Activated effector memory CD4-positive, alpha-beta T cell treated with Interleukin-2 at 50 U/mL for 16 hours (primary cell): Measurements from ENCODE around the gene THSD7B.
"Not testable (repeated sequence)": the region's sequence is repeated elsewhere in the genome, so short reads cannot be mapped to it uniquely, and the experiment has no call there.

Experiments
- DNase-seq: peaks from one replicate; pipeline ENCODE4 v3.0.0-alpha.2; 2020

THSD7B gene

DNA sequence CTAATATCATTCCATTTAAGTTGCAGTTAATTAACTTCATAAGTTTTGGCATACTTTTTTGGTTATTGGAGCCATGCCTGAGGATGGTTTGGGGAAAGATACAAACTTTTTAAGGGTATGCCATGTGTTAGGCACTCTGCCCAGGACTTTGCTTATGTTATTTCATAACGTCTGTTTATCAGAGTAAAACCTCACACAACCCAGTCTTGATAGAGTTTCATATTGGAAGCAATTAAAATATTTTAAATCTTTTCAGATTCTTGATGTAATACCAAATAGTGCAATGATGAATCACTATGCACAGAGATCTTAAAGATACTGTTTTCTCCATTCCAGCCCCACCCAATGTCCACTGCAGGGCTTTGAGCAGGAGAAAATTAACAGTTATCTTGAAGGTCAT is 669.8 kb downstream of the THSD7B start:
- DNase-seq = no peak

DNA sequence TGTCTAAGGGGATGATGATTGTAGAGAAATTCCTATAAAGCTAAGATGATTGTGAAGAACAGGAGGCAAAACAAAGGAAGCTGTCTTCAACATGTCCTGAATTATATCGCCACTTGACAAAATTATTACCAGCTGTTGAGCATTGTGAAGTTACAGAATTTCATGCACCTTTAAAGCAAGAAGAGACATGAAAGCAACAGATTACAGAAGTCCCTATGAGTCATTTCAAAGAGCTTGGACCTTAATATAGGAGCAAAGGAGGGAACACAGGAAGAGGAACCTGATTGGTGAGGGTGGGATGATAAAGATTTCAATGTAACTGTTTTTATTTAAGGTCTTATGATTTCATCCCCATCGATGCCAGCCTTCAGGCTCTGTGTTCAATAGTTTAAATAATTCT is 672.0 kb downstream of the THSD7B start:
- DNase-seq = no peak

DNA sequence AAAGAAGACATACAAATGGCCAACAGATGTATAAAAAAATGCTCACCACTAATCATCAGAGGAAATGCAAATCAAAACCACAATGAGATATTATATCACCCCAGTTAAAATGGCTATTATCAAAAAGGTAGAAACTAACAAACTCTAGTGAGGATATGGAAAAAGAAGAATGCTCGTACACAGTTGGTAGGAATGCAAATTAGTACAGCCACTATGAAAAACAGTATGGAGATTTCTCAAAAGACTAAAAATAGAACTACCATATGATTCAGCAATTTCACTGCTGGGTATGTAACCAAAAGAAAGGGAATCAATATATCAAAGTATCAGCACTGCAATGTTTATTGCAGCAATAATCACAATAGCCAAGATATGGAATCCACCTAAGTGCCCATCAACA is 679.6 kb downstream of the THSD7B start:
- no peak for DNase-seq

DNA sequence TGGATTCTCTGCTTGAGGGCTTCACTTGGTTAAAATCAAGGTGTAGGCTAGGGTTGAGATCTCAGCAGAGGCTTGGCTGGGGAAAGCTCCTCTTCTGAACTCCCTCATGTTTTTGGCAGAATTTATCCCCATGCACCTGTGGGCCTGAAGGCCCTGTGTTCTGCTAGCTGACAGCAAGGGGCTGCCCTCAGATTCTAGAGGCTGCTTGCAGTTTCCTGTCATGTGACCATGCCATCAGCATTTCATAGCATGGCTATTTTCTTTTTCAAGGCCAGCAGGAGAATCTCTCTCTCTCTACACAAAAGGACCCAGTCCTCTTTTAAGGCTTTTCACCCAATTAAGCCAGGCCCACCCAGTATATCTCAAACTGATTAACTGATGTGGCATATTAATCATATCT is 684.1 kb downstream of the THSD7B start:
- DNase-seq = no peak

DNA sequence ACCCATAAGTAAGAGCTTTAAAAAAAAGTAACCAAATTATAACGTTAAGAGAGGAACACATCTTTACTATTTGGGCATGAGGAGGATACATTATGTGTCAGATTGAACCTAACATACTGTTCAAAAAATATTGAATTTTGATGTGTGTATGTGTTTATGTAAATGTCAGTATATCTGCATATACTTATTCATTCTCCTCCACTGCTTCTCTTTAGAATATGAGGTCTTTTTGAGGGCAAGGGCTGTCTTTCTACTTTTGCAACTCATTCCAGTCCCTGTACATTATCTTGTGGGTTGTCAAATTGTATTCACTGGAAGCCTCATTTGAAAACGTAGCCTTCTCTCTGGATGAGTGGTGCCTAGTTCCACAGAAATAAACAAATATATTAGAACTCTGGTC is 689.5 kb downstream of the THSD7B start:
- DNase-seq = no peak

DNA sequence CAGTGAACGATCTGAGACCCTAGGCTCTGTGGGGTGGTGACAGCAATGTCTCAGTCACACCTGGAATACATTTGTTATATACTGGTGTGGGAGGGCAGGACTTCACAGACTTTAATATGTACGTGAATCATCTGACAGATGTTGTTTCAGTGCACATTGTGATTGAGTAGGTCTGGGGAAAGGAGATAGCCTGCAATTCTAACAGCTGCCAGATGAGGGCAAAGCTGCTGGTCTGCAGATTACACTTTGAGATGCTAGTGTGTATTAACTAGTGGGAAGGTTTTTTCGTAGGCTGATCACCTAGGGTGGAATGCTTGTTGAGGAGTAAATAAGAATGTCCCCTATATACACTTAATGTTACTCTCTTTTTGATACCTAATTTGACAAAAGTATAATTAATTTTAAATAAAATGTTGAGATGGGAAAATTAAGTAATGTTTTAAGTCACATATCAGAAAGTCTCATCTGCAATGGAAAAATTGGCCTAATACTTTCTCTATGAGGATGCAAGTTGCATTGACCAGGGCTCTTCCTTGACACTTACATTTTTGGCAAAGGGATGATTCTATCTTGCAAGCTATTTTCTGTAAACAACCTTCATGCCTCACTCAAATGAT is 702.0 kb downstream of the THSD7B start:
- DNase-seq = no peak

DNA sequence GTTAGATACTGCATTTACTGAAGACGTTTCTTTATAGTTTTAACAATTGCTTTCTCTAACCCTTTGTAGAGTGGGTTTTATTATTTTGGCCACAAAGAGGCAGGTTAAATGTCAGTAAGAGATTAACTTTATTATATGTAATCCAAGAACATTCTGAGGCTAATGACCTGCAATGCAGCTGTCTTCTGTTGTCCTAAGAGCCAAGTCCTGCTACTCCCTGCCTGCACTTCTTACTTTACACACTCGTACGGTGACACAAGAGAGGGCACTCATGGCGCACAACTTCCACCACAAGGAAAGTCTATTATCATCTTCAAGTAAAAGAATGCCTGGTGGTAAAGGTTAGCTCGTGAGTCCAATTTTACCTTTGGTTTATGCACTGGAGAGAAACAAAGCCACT is 727.9 kb downstream of the THSD7B start:
- DNase-seq = no peak

DNA sequence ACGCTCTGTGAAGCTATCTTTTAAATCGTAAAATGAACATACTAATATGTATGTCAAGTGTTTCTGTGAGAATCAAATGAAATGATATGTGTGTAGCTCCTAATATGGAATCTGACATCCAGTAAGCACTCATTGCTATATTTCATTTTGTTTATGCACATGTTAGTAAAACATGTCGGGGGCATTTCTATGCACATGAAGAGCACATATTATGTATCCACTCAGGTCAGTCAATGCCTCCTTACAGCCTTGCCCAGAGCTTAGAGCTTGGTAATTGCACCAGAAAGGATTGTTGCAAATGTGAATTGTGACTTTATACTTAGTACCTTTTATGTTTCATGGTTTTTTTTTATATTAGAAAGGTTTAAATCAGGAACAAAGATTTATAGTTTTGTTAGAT is 735.3 kb downstream of the THSD7B start:
- no peak for DNase-seq

DNA sequence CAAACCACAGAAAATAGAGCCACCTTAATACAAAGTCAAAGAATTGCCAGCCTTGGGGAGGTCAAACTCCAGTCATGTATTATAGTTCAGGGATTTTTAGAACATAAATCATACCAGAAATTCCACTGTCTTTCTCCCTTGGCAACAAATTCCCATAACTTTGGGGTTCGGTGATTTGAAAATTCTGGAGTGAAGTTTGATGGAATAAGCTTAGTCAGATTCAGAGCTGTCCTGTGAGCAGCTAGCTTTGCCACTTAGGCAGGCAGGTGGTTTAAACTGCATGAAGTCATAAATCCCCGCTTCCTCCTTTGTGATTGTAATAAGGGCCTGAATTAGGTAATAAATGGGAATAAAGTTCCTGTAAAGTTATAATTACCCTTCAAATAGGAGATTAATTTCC is 741.9 kb downstream of the THSD7B start:
- DNase-seq = no peak

DNA sequence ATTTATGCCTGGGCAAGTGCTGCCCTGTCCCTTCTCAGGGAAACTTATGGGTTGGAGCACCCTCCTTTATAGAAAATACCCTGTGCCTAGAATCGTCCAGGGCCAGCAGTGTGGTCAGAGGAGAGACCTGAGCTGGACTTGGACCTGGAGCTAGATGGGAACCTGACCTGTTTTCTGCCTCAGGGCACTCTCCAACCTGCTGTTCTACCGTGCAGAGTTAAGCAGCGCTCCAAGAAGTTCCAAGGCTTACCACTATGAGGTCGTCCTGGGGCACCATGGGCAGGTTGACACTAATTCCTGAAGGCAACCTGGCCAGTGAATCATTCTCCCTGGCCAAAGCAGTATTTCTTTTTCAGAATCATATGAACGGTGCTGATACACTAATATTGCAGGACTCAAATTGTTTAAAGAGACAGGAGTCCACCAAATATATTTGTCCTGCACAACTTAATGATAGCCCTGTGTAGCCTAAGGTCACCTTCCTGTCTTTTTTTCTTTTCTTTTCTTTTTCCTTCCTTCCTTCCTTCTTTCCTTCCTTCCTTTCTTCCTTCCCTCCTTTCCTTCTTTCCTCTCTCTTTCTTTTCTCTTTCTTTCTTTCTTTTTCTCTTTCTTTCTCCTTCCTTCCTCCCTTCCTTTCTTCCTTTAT is 743.5 kb downstream of the THSD7B start:
- DNase-seq = no peak

DNA sequence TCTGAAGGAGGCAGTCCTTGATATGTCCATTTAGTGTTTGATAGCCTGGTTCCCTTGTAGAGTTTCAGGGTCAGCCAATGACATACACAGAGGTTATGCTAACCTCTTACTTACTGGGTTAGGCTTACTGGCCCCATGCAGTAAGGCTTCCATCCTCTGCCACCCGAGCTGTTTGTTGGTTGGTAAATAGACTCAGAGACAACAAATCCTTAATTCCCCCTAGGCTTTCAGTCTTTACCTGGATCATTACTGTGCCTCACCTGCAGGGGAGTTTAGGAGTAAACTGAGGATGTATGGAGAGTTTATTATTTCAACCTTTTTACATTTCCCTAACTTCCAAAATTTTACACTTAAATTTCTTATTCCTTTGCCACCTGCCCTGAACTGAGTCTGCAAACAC is 746.2 kb downstream of the THSD7B start:
- DNase-seq = no peak

DNA sequence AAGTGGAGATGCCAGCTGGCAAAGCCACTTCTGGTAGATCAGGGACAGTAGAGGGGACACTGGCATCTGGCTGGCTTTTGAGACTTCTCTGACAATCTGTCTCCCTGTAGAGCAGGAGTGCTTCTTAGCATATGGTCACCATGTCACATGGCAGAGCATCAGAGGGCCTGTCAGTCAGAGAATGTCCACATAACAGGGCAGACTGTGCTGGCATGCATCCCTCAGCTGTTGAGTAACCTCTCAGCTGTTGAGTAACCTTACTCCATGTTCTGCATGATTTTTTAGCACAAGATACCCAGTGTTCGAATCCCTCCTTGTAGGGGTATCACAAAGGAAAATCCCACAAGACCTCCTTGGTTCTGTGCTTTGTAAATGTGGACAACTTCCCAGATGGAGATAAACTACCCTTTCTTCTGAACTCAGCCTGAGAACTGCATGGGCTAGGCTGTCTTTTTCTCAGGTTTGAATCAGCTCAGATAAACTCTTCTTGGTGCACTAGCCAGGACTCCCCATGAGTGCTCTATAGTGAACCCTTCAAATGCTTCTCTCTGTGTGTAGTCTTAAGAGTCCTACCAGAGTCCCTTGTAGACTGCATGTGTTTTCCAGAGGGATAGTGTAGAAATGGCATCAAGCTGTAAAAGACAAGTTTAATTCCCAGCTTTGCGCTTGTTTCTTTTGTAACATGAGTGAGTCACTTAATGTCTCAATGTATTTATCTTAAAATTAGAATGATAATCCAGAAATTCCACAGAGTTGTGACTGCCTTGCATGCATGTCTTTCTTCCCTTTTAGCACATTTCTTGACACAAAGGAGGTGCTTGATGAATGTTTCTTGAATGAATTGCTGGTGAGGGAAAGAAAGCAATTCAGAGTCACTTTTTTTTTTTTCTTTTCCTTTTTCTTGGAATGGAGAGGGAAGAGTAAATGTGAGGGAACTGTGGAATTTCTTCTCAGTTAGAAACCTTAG is 756.6 kb downstream of the THSD7B start:
- no peak for DNase-seq

DNA sequence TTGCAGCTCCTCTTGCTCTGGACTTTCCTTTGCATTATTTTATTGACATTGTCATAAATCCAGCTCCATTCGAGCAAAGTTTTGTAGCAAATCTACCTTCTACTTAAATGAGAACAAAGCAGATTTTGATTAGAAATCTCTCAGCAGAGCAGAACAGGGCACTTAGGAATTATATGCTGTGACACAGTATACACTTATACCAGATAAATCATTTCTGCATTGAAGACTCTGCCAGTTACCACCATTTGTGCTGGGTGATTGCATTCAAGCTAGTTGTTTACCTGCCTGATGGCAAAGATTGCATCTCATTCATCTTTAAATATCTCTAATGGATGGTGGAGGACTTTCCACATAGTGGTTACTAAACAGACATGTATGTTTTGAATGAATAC is 757.3 kb downstream of the THSD7B start:
- DNase-seq = no peak

DNA sequence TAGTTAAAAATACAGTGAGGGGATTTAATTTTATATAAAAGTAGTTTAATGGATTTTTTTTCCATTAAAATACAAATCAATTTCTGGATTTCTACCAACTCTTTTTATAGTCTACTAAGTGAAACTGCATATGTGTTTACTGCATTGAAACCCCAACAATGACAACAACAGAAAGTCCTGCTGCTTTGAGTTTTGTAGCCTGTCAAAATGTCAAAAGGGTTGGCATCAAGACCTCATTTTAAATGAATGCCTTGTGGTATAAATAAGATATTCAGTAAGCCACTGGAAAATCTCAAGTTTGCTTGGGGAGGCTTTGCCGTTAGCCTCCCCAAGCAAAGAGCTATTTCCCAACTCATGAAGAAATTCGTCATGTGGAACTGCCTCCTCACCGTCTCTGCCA is 758.6 kb downstream of the THSD7B start:
- DNase-seq = no peak

DNA sequence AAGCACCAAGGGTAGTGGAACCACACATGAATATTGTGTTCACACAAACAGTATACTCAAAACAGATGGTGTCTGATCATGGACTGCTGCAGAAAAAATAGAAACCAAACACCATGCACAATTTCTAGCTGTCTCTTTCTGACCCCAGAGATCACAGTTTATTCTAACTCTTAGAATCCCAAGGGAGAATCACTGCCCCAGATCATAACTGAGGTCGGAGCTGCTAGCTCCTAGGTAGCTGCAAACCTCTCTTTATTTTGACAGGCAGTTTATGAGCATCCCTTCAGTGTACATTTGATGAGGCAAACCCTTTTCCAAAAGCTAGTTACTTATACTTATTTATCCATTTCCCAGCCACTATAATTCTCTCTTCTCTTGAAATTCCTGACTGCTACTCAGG is 759.8 kb downstream of the THSD7B start:
- no peak for DNase-seq

DNA sequence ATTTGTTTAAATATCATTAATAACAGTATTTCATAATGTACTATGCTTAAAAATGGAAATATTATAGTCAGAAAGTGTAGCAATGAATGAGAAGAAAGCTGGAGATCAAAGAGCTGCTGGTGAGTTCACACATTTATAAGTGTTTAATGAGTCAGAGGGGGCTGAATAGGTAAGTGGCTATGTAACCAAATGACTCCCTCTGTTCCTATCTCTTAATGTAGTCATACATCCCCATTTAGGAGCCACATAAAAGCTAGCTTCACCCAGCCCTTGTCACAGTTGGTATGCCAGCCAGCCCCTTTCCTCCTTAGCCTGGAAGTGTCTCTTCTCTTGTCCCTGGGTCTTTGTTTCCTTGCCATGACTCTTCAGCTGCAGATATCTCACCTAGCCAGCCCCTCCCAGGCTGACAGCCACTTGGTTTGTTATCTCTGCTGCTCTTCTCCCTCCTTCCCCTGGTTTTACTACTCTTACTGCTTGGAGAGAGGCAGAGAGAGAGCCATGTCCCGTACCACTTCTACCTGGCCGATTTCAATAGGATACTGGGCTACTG is 760.4 kb downstream of the THSD7B start:
- DNase-seq = no peak

DNA sequence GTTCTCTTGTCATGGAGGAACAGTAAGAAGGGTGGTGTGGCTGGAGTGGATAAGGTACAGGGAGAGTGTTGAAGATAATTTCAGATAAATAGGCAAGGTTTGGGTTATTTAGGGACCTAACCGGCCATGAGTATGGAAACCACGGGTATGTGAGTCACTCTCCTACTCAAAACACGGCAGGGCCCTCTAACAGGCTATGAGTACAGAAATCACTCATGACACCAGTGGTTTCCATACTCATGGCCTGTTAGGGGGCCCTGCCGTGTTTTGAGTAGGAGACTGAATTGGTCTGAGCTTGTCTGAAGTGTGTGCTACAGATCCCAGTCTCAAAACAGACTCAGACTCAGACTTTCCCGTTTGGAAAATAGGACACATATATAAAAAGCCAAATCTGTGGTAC is 770.6 kb downstream of the THSD7B start:
- no peak for DNase-seq

DNA sequence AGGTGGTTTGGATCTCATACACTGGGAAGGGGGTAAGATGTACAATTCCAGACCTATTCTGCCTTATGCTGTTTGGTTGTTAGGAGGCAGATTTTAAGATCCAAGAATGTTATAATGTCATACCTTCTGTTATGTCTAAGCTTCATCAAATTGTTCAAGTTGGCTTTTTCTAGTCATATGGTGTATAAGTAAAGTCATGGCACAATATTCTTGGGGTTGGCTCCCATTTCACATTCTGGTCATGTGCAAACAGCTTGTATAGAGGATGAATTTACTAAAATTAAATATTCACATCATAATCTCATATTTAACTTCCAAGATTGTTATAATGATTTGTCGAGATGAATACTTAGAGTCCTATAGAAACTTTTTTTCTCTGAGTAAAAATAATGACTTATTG is 774.0 kb downstream of the THSD7B start:
- no peak for DNase-seq

DNA sequence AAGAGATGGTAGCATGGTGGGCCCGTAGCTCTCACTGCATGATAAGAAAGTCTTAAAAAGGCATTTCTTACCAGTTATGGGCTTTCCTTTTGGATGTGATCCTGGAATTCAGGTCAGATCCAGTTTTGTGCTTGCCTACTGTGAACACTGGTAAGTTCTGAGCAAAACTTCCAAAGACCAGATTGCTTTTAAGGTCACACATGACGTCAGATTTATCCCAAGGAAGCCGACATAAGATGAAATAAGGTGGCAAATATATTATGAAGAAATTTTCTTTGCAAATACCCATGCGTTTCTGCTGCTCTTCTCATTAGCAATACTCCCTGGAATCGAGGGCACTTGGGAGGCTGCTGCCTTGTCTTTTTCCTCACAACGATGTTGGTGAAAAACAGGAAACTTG is 782.5 kb downstream of the THSD7B start:
- DNase-seq = no peak

DNA sequence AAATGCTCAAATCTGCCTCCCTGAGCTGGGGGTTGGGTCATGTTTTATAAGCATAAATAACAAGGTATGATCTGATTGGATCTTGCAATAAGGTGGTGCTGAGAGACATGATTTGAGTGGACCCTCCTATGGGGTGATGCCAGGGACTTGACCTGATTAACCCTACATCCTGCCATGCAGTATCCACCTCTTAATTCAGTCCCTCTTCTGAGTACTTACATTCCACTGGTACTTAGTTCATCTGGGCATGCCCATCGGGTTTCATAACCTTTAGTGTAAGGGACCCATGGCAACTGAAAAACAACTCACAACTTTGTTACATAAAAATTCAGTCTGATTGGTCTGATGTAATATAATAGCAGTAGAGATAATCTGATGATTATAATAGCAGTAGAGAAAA is 801.0 kb downstream of the THSD7B start:
- DNase-seq = no peak

DNA sequence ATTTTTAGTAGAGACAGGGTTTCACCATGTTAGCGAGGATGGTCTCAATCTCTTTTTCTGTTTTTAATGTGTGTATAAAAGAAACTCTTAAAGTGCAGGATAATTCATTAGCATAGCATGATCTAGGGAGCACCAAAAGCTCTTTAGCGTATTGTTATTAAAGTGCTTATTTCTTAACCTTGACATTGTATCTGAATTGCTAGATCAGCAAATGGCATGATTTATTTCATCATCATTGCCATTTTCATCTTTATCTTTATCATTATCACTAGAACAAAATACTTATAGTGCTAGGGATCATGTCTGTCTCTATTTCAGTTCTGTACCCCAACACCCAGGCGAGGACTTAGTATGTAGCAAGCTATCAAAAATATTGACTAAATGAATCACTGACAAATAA is 805.1 kb downstream of the THSD7B start:
- no peak for DNase-seq

DNA sequence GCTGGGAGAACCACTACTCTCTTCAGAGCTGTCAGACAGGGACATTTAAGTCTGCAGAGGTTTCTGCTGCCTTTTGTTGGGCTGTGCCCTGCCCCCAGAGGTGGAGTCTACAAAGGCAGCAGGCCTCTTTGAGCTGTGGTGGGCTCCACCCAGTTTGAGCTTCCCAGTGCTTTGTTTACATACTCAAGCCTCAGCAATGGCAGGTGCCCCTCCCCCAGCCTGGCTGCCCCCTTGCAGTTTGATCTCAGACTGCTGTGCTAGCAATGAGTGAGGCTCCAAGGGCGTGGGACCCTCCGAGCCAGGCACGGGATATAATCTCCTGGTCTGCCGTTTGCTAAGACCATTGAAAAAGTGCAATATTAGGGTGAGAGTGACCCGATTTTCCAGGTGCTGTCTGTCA is 822.5 kb downstream of the THSD7B start:
- not testable (repeated sequence) for DNase-seq

DNA sequence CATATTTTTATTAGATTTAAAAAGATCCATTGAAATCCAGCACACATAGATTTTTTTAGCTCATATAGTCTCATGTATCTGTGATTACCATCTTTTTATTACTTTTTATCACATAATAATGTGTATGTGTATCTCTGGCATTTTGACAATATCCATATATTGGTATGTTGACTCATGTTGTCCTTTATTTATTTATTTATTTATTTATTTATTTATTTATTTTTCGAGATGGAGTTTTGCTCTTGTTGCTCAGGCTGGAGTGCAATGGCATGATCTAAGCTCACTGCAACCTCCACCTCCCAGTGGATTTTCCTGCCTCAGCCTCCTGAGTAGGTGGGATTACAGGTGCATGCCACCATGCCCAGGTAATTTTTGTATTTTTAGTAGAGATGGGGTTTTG is 823.2 kb downstream of the THSD7B start:
- not testable (repeated sequence) for DNase-seq

DNA sequence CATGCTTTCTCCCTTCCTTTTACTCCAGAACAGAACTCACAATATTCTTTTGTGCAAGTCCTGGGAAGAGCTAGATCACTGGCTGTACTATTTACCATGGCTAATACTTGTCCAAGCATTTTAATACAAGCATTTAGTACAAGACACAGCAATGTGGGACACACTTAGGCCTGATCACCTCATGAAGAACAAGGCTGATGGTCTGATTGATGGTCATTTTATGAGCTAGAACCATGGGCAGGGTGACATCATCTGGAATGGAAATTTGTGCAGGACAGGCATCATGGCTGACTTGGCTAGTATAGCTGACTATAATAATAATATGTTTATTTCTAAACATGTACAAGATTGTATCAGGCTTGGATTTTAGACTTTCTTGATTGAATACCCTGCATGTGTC is 824.8 kb downstream of the THSD7B start:
- DNase-seq = no peak
